ENCODE results near the gene AHRR. TPM values are rescaled to one million over a fixed set of nuclear protein-coding genes. Genes with fewer than 3 reads are reported as not detected.

Gene AHRR
- total RNA-seq, 2 donors from 2014 or later = 38.3 to 43.8 TPM

DNA sequence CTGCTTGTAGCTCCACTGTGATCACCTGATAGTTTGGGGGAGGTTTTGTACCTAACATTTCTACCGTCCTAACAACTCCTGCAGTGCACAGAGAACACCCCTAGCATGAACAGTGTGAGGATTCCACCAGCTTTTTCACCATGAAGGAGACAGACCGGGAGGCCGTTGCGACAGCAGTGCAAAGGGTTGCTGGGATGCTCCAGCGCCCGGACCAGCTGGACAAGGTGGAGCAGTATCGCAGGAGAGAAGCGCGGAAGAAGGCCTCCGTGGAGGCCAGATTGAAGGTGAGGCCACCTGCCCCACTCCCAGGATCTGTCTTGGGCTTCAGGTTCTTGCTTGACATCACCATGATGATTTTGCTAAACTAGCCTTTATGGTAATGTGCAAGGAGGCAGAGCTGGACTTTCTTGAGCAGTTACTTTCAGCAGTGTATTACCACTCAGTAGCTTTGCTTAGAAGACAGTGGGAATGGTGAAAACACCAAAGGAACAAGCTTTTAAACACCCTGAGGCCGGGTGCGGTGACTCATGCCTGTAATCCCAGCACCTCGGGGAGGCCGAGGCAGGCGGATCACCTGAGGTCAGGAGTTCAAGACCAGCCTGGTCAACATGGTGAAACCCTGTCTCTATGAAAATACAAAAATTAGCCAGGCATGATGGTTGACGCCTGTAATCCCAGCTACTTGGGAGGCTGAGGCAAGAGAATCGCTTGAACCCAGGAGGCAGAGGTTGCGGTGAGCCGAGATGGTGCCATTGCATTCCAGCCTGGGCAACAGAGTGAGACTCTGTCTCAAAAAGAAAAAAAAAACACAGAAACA is 124.8 kb downstream of the AHRR start:
- peak overlapping the region; percentile 10 to 90 for H3K27ac Mint-ChIP-seq

DNA sequence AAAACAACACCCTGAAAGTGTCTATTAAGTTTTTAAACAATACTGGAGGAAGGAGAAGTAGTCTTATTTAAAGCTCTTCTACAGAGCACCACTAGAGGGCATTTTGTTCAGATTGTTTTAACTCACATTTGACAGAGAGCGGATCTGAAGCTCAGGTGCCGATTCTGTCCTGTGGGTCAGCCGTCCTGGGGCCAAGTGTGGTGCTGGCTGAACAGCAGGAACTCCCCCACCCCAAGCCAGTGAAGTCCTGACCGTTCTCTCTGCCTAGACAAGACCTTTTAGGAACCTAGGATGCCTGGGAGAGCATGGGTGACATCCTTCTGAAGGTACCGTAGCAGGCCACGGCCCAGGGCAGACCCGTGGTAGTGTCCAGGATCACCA is 125.4 kb downstream of the AHRR start:
- Mint-ChIP-seq H3K36me3 (peaks cover 49 to 58% of the 10 kb centered on the region in 2 donors), H3K9me3 (peaks cover 1 to 6% of the 10 kb centered on the region in 2 donors), H3K27ac (peak overlapping the region; percentile 10 to 90)
- peak in 1 of 2 donors; percentile 47 for DNase-seq (ENCODE audit: low spot score in 2 of 2)
- ATAC-seq = no peak

More for the DNA sequence above, 124.8 kb downstream of the AHRR start:
- Mint-ChIP-seq H3K9me3 (peaks cover 0 to under 1% of the 10 kb centered on the region in 2 donors), H3K36me3 (peaks cover 43 to 53% of the 10 kb centered on the region in 2 donors)
- DNase-seq (ENCODE audit: low spot score in 2 of 2) = no peak
- no peak for ATAC-seq

DNA sequence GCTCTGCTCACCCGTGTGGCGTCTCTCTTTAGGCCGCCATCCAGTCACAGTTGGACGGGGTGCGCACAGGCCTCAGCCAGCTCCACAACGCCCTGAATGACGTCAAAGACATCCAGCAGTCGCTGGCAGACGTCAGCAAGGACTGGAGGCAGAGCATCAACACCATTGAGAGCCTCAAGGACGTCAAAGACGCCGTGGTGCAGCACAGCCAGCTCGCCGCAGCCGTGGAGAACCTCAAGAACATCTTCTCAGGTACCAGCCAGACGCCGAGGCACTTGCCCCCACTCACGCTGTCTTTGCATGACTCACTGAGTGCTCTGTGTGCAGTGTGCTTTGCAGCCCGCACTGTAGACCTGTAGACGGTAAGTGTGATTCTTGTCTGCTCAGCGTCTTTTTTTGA is 126.0 kb downstream of the AHRR start:
- peak in 1 of 2 donors; percentile 54 for DNase-seq (ENCODE audit: low spot score in 2 of 2)
- peaks cover 6 to 12% of the 10 kb centered on the region in 2 donors for H3K9me3 Mint-ChIP-seq
- ATAC-seq = no peak
- peak overlapping the region in 1 of 2 donors; percentile 45 for H3K27ac Mint-ChIP-seq
- peaks cover 53 to 59% of the 10 kb centered on the region in 2 donors for H3K36me3 Mint-ChIP-seq

DNA sequence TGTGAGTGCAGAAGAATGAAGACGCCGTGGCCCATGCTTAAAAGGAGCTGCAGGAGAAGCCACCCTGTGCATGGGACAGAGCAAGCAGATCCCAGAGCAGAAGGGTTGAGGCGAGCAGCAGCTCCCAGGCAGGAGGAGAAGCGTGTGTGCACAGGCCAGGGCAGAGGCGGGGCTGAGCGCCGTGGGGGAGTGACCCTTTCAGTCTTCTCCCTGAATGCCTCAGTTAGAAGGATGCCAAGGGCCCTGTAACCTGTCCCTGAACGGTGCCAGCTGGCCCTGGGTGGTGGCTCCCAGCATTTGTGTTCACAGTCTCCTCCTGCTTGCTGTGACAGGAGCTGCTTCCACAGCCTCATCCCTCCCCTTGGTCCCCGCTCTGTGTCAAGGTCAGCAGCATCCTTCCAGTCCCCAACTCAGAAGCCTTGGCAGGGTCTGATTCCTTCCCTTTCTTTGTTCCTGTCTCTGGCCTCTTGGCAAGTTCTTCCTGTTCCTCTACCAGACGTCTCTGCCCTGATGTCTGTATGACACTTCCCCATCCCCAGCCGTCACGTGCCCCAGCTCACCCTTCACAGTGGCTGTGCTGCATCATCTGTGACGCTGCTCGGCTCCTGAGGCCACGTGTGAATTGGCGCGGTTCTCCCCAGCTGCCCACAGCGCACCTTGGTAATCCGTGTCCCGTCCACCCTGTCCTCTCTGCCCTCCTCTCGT is 126.7 kb downstream of the AHRR start:
- ATAC-seq = no peak
- peaks cover 6 to 16% of the 10 kb centered on the region in 2 donors for H3K9me3 Mint-ChIP-seq
- peaks cover 59 to 64% of the 10 kb centered on the region in 2 donors for H3K36me3 Mint-ChIP-seq
- H3K27ac Mint-ChIP-seq = peak overlapping the region in 1 of 2 donors; percentile 45
- DNase-seq (ENCODE audit: low spot score in 2 of 2) = peak in 1 of 2 donors; percentile 49

DNA sequence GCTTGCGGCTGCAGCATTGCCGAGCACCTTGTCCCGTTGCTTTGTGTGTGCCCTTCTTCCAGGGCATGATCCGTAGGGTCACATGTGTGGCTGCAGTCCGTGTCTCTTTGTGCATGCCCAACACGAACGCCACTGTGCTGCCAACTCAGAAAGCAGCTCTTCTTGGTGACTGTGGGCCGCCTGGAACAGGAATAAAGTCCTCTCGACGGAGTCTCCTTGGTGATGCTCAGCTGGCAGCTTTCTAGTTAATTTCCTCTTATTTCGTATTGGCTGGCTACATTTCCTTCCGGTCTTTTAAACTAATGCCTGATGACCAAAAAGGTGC is 127.2 kb downstream of the AHRR start:
- peak overlapping the region in 1 of 2 donors; percentile 45 for H3K27ac Mint-ChIP-seq
- DNase-seq (ENCODE audit: low spot score in 2 of 2) = no peak
- H3K9me3 Mint-ChIP-seq = peaks cover 6 to 16% of the 10 kb centered on the region in 2 donors

DNA sequence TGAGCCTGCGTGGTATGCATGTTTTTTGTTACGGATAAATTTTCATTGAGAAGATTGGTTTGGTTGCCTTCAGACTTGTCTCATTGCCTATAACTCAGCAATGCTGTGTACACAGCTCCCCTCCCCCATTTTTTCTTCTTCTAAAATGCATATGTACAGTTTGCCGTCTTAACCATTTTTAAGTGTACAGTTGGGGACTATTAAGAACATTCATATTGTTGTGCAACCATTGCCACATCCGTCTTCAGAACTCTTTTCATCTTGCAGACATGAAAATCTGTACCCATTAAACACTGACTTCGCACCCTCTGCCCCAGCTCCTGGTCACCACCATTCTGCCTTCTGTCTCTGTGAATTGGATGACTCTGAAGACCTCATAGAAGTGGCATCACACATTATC is 127.6 kb downstream of the AHRR start:
- Mint-ChIP-seq H3K36me3 (peaks cover 68 to 71% of the 10 kb centered on the region in 2 donors), H3K9me3 (peaks cover 6 to 16% of the 10 kb centered on the region in 2 donors)

More for the DNA sequence above, 127.2 kb downstream of the AHRR start:
- H3K36me3 Mint-ChIP-seq = peaks cover 64 to 69% of the 10 kb centered on the region in 2 donors
- no peak for ATAC-seq

DNA sequence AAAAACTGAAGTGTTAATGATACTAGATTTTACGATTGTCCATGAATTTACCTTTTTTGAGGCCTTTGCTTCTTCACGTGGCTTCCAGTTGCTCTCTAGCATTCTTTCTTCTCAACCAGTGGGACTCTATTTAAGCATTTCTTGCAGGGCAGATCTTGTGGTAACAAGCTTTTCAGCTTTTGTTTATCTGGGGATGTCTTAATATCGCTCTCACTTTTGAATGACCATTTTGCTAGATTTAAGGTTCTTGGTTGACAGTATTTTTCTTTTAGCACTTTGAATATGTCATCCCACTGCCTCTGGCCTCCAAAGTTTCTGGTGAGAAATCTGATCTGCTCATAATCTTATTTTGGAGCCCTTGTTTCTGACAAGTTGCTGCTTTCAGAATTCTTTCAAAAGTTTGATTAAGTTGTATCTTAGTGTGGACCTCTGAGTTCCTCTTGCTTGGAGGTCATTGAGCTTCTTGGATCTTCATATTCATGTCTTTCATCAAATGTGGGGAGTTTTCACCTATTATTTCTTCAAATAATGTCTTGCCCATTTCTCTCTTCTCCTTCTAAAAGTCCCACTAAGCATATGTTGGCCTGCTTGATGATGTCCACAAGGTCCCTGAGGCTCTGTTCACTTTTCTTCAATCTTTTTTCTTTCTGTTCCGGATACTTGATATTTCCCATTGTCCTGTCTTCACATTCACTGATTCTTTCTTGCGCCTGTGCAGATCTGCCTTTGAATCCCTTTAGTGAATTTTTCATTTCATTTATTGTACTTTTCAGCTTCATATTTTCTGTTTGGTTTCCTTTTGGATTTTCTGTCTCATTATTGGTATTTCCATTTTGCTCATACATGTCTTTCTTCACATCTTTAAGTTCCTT is 130.3 kb downstream of the AHRR start:
- H3K27ac Mint-ChIP-seq = peak overlapping the region in 1 of 2 donors; percentile 8
- H3K36me3 Mint-ChIP-seq = peaks cover 70 to 79% of the 10 kb centered on the region in 2 donors
- no peak for DNase-seq (ENCODE audit: low spot score in 2 of 2)

More for the DNA sequence above, 127.6 kb downstream of the AHRR start:
- peak overlapping the region in 1 of 2 donors; percentile 45 for H3K27ac Mint-ChIP-seq
- no peak for ATAC-seq
- no peak for DNase-seq (ENCODE audit: low spot score in 2 of 2)

DNA sequence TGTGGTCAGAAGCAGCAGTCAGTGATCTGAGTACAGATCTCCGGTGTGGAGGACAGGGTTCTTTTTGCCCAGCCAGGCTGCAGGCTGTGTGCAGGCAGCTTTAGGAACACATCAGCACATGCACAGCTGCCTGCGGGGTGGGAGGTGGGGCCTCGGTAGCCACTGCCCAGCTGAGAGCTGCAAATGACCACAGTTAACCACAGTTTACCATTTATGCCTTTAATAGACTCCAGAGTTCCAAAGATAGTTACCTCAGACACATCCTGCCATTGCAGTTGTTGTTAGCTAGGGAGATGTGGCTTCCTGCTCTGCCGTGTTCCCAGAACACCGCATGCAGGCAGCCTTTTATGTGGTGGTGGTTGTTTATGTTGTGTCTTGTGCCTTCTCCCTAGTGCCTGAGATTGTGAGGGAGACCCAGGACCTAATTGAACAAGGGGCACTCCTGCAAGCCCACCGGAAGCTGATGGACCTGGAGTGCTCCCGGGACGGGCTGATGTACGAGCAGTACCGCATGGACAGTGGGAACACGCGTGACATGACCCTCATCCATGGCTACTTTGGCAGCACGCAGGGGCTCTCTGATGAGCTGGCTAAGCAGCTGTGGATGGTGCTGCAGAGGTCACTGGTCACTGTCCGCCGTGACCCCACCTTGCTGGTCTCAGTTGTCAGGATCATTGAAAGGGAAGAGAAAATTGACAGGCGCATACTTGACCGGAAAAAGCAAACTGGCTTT is 131.6 kb downstream of the AHRR start:
- ATAC-seq (peak in 1 of 2 donors; percentile 32), DNase-seq (ENCODE audit: low spot score in 2 of 2) (peak in 1 of 2 donors; percentile 42)
- Mint-ChIP-seq H3K36me3 (peaks cover 61 to 74% of the 10 kb centered on the region in 2 donors), H3K27ac (peak overlapping the region; percentile 8 to 84), H3K9me3 (peaks cover 6 to 16% of the 10 kb centered on the region in 2 donors)

More for the DNA sequence above, 130.3 kb downstream of the AHRR start:
- peaks cover 6 to 16% of the 10 kb centered on the region in 2 donors for H3K9me3 Mint-ChIP-seq
- ATAC-seq = no peak

DNA sequence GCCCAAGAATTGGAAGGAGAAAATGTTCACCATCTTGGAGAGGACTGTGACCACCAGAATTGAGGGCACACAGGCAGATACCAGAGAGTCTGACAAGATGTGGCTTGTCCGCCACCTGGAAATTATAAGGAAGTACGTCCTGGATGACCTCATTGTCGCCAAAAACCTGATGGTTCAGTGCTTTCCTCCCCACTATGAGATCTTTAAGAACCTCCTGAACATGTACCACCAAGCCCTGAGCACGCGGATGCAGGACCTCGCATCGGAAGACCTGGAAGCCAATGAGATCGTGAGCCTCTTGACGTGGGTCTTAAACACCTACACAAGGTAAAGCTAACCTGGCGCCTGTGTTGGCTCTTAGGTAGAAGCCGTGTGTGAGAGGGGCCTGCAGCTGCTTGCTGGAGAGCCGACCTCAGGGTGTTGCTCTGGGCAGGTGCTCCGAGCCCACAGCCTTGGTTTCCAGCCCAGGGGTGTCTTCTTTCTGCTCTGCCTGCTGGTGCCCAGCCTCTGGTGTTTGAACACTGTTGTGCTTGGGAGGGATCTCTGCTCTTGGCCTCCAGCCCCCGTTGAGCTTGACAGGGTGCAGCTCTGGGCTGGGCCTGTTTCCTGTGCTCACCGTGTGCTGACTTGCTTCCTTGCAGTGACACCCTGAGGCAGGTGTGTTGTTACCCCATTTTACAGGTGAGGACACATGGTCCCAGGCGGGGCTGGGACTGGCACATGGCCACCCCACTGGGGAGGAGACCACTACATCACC is 132.4 kb downstream of the AHRR start:
- DNase-seq (ENCODE audit: low spot score in 2 of 2) = peak in 1 of 2 donors; percentile 26
- Mint-ChIP-seq H3K36me3 (peaks cover 62 to 74% of the 10 kb centered on the region in 2 donors), H3K27ac (peak overlapping the region; percentile 8 to 84), H3K9me3 (peaks cover 6 to 16% of the 10 kb centered on the region in 2 donors)
- ATAC-seq = no peak

DNA sequence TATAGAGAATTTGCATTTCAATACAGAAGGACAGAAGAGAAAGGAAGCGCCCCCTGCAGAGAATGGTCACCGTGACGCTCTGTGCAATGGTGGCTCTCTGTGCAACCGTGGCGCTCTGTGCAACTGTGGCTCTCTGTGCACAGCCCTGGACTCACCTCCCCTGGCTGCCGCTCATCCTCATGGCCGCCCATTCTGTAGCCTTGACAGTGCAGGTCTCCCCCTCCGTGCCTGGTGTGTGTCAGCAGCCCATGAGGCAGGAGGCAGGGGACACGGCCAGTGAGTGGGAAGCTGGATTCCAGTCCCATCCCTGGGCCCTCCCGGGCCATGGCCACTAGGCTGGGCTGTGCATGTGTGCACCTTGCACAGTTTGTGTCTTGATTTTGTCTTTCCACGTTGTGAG is 133.4 kb downstream of the AHRR start:
- Mint-ChIP-seq H3K27ac (no peak overlapping the region), H3K36me3 (peaks cover 59 to 74% of the 10 kb centered on the region in 2 donors), H3K9me3 (peaks cover 6 to 16% of the 10 kb centered on the region in 2 donors)
- ATAC-seq (no peak), DNase-seq (ENCODE audit: low spot score in 2 of 2) (no peak)

DNA sequence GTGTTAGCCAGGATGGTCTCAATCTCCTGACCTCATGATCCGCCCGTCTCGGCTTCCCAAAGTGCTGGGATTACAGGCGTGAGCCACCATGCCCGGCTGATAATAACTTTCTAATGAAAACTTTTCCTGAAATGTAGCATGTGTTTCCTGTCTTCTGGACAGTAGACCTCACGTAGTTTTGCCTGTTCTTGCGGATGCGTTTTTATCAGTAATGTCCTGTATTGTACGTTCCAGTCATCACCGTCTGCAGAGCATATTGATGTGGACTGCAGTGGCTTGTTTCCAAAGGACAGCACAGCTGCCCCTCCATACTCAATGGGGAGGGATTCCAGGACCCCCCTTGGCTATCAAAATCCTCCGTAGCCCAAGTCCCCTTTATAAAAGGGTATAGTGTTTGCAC is 134.3 kb downstream of the AHRR start:
- ATAC-seq (no peak), DNase-seq (ENCODE audit: low spot score in 2 of 2) (no peak)
- peaks cover 6 to 16% of the 10 kb centered on the region in 2 donors for H3K9me3 Mint-ChIP-seq

DNA sequence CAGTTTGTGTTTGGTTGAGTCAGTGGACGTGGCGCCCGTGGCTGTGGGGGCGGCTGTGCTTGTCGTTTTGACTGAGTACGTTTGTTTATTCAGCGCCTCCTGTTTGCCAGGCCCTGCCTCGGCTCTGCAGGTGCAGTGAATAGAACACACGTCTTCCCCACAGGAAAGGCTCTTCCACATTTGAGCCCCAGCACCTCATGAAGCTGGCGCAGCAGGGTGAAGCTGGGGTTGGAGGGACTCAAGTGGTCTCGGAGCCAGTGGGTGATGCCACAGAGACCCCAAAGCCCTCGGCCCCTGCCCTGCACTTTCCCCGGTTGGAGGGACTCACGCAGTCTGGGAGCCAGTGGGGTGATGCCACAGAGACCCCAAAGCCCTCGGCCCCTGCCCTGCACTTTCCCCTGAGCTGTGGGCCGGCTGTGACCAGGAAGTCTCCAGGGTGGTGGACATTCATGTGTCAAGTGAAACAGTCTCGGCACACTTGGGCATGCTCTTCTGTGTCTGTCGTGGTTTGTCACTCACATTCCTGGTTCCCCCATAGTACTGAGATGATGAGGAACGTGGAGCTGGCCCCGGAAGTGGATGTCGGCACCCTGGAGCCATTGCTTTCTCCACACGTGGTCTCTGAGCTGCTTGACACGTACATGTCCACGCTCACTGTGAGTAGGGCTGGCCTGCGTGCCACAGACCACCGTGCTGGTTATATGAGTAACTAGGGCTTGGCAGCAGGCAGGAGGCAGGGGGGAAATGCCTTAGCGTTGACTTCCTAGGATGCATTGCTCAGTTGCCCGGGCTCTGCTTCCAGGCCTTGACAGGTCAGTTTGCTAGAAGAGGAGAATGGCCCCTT is 135.1 kb downstream of the AHRR start:
- ATAC-seq (no peak), DNase-seq (ENCODE audit: low spot score in 2 of 2) (peak in 1 of 2 donors; percentile 46)
- H3K36me3 Mint-ChIP-seq = peaks cover 51 to 72% of the 10 kb centered on the region in 2 donors
- H3K27ac Mint-ChIP-seq = no peak overlapping the region
- peaks cover 6 to 13% of the 10 kb centered on the region in 2 donors for H3K9me3 Mint-ChIP-seq

More for the DNA sequence above, 134.3 kb downstream of the AHRR start:
- Mint-ChIP-seq H3K27ac (no peak overlapping the region), H3K36me3 (peaks cover 57 to 74% of the 10 kb centered on the region in 2 donors)

DNA sequence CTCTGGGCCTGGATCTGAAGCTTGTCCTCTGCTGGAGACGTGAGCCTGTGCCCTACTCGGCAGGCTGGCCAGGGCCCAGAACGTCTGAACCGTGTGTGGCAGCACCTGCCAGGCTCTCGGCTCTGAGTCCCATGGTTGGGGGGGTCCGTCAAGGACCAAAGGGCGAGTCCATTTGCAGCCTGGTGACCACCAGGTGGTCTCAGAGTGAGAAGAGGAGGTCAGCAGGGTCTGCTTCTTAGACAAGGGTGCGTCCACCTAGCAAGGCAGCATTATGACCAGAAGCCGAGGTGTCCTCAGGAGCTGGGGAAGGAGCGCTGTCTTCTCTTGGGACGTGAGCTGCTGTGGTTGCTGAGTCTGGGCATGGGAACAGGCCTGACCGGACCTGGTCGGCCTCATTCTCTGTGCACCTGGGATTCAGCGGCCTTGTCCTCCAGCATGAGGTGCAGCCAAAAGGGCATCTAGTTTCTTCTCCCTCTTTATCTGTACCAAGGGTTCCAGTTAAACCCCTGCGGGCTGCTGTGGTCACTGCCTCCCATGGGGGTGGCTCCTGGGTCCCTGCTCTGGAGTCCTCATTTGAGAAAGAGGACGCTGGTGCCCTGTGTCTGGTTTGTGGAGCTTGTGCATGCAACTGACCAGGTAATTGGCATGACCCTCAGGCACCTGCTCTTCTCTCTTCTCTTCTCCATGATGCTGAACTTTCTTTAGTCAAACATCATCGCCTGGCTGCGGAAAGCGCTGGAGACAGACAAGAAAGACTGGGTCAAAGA is 135.9 kb downstream of the AHRR start:
- DNase-seq (ENCODE audit: low spot score in 2 of 2) = peak in 1 of 2 donors; percentile 53
- H3K36me3 Mint-ChIP-seq = peaks cover 51 to 72% of the 10 kb centered on the region in 2 donors
- H3K9me3 Mint-ChIP-seq = peaks cover 0 to 5% of the 10 kb centered on the region in 2 donors
- peak overlapping the region in 1 of 2 donors; percentile 92 for H3K27ac Mint-ChIP-seq
- ATAC-seq = no peak
